Measurements from ENCODE around the gene MSH3. TPM values are rescaled to one million over a fixed set of nuclear protein-coding genes. Genes with fewer than 3 reads are reported as not detected.

The MSH3 gene
- polyA plus RNA-seq, 1 donor (not counting 4 experiments of a cell fraction or from before 2014, with no cell fraction given), result 11.1 TPM

GRCh38 chr5:80884086-80884813 is 229.8 kb downstream of the MSH3 start:
- no peak overlapping the region for H3K4me3 ChIP-seq (ENCODE audit: control insufficient read depth in 2 of 3, extremely low read depth in 1 of 3, insufficient read depth in 2 of 3, low read depth in 1 of 3, low read length in 3 of 3)
- FAIRE-seq, result no peak
- dilution Hi-C loops (cut with MboI; ENCODE audit: extremely low pct_ligation_motif_present, low sequenced_read_pairs), result no loop called here

GRCh38 chr5:80884929-80885328 is 230.5 kb downstream of the MSH3 start:
- H3K36me3 ChIP-seq (ENCODE audit: control insufficient read depth in 2 of 2, extremely low read depth in 1 of 2, insufficient read depth in 2 of 2, low read length in 2 of 2), result no peaks in the 10 kb centered on the region
- H3K4me3 ChIP-seq (ENCODE audit: control insufficient read depth in 2 of 3, extremely low read depth in 1 of 3, insufficient read depth in 2 of 3, low read depth in 1 of 3, low read length in 3 of 3), result no peak overlapping the region
- TF ChIP-seq EZH2 (IDR thresholded peaks at IDR 0.05; ENCODE audit: low read length), result no peak
- TF ChIP-seq, protein P1, sequence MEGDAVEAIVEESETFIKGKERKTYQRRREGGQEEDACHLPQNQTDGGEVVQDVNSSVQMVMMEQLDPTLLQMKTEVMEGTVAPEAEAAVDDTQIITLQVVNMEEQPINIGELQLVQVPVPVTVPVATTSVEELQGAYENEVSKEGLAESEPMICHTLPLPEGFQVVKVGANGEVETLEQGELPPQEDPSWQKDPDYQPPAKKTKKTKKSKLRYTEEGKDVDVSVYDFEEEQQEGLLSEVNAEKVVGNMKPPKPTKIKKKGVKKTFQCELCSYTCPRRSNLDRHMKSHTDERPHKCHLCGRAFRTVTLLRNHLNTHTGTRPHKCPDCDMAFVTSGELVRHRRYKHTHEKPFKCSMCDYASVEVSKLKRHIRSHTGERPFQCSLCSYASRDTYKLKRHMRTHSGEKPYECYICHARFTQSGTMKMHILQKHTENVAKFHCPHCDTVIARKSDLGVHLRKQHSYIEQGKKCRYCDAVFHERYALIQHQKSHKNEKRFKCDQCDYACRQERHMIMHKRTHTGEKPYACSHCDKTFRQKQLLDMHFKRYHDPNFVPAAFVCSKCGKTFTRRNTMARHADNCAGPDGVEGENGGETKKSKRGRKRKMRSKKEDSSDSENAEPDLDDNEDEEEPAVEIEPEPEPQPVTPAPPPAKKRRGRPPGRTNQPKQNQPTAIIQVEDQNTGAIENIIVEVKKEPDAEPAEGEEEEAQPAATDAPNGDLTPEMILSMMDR (optimal IDR thresholded peaks at IDR 0.05 in 1 of 3, IDR thresholded peaks at IDR 0.05 in 1 of 3, conservative IDR thresholded peaks at IDR 0.05 in 1 of 3; ENCODE audit: extremely low read depth in 1 of 3, insufficient read depth in 2 of 3, low read length in 3 of 3), result no peak
- peak; percentile 64 for FAIRE-seq
- no peak overlapping the region for H3K27ac ChIP-seq (ENCODE audit: control insufficient read depth, insufficient read depth, low read length)
- H3K27me3 ChIP-seq (ENCODE audit: control insufficient read depth, extremely low read depth, insufficient read depth, low read length), result no peaks in the 10 kb centered on the region
- dilution Hi-C loops (cut with MboI; ENCODE audit: extremely low pct_ligation_motif_present, low sequenced_read_pairs), result no loop called here
- no peak overlapping the region for H2AFZ ChIP-seq (ENCODE audit: control insufficient read depth, low read length)
- DNase-seq (ENCODE audit: low read depth, low spot score), result no peak
- H3K9me1 ChIP-seq (ENCODE audit: control insufficient read depth, extremely low read depth, insufficient read depth, low read length), result no peaks in the 10 kb centered on the region
- no peaks in the 10 kb centered on the region for H4K20me1 ChIP-seq (ENCODE audit: control insufficient read depth, extremely low read depth, insufficient read depth, low read length)
- no peaks in the 10 kb centered on the region for H3K79me2 ChIP-seq (ENCODE audit: control insufficient read depth, insufficient read depth, low read length)
- H3K9ac ChIP-seq (ENCODE audit: control insufficient read depth, extremely low read depth, insufficient read depth, low read length), result no peak overlapping the region
- no peaks in the 10 kb centered on the region for H3K9me3 ChIP-seq (ENCODE audit: control insufficient read depth, low read depth, low read length)
- H3K4me2 ChIP-seq (ENCODE audit: control insufficient read depth, extremely low read depth, insufficient read depth, low read depth, low read length), result no peak overlapping the region
- H3K4me1 ChIP-seq (ENCODE audit: control insufficient read depth, extremely low read depth, insufficient read depth, low read length), result peaks cover 5% of the 10 kb centered on the region

More at GRCh38 chr5:80884086-80884813, 229.8 kb downstream of the MSH3 start:
- Histone ChIP-seq H3K27ac (ENCODE audit: control insufficient read depth, insufficient read depth, low read length) (no peak overlapping the region), H3K9ac (ENCODE audit: control insufficient read depth, extremely low read depth, insufficient read depth, low read length) (no peak overlapping the region), H3K9me1 (ENCODE audit: control insufficient read depth, extremely low read depth, insufficient read depth, low read length) (no peaks in the 10 kb centered on the region), H3K4me1 (ENCODE audit: control insufficient read depth, extremely low read depth, insufficient read depth, low read length) (peaks cover 5% of the 10 kb centered on the region), H3K9me3 (ENCODE audit: control insufficient read depth, low read depth, low read length) (no peaks in the 10 kb centered on the region), H3K79me2 (ENCODE audit: control insufficient read depth, insufficient read depth, low read length) (no peaks in the 10 kb centered on the region), H3K27me3 (ENCODE audit: control insufficient read depth, extremely low read depth, insufficient read depth, low read length) (no peaks in the 10 kb centered on the region), H3K36me3 (ENCODE audit: control insufficient read depth in 2 of 2, extremely low read depth in 1 of 2, insufficient read depth in 2 of 2, low read length in 2 of 2) (no peaks in the 10 kb centered on the region), H3K4me2 (ENCODE audit: control insufficient read depth, extremely low read depth, insufficient read depth, low read depth, low read length) (no peak overlapping the region), H2AFZ (ENCODE audit: control insufficient read depth, low read length) (no peak overlapping the region), H4K20me1 (ENCODE audit: control insufficient read depth, extremely low read depth, insufficient read depth, low read length) (no peaks in the 10 kb centered on the region)
- no peak for DNase-seq (ENCODE audit: low read depth, low spot score)
- no peak for TF ChIP-seq EZH2 (IDR thresholded peaks at IDR 0.05; ENCODE audit: low read length)
- TF ChIP-seq, protein P1 (optimal IDR thresholded peaks at IDR 0.05 in 1 of 3, IDR thresholded peaks at IDR 0.05 in 1 of 3, conservative IDR thresholded peaks at IDR 0.05 in 1 of 3; ENCODE audit: extremely low read depth in 1 of 3, insufficient read depth in 2 of 3, low read length in 3 of 3), result no peak

Data from keratinocyte (primary cell).